GM23338 (cell line): Measurements from ENCODE around the gene AFF1. TPM values are rescaled to one million over a fixed set of nuclear protein-coding genes. Genes with fewer than 3 reads are reported as not detected.
A peak's percentile ranks its signal among the peaks of the same experiment; 100 is the strongest.

Experiments used
- ATAC-seq: fragments of 200-7000 bp; cut with Tn5 transposase; 3 replicates; pipeline ENCODE4 v1.9.1; 2020
- DNase-seq: peaks from one replicate; pipeline ENCODE4 v3.0.0-alpha.2; 2015; ENCODE audit warnings: low spot score
- H2AFZ ChIP-seq: fragments of 200-600 bp; sonication (generic); 2 replicates; pipeline ENCODE4 v1.8.0; 2016; ENCODE audit warnings: antibody characterized with exemption, mild to moderate bottlenecking, moderate library complexity
- H3F3A ChIP-seq: fragments of 200-600 bp; sonication (generic); replicated peaks from 2 replicates; pipeline ENCODE4 v1.8.0; 2017; ENCODE audit warnings: antibody characterized with exemption, mixed run types, low read depth
- H3K27ac ChIP-seq: fragments of 200-600 bp; sonication (generic); 2 replicates; pipeline ENCODE4 v1.6.1; 2016; ENCODE audit warnings: low read depth
- H3K27me3 ChIP-seq: fragments of 200-600 bp; sonication (generic); 2 replicates; pipeline ENCODE4 v1.8.0; 2016; ENCODE audit warnings: mild to moderate bottlenecking, mixed run types, moderate library complexity; ENCODE audit not compliant: insufficient read depth
- H3K36me3 ChIP-seq: fragments of 200-600 bp; sonication (generic); 2 replicates; pipeline ENCODE4 v1.8.0; 2016; ENCODE audit warnings: mild to moderate bottlenecking; ENCODE audit not compliant: insufficient read depth
- H3K4me1 ChIP-seq: fragments of 200-600 bp; sonication (generic); 2 replicates; pipeline ENCODE4 v1.8.0; 2016; ENCODE audit warnings: mild to moderate bottlenecking, moderate library complexity; ENCODE audit not compliant: insufficient read depth
- H3K4me2 ChIP-seq: fragments of 200-600 bp; sonication (generic); 2 replicates; pipeline ENCODE4 v1.7.1; 2017; ENCODE audit warnings: mixed run types
- H3K4me3 ChIP-seq: fragments of 200-600 bp; sonication (generic); 2 replicates; pipeline ENCODE4 v1.6.1; 2016; ENCODE audit warnings: mixed run types
- H3K79me2 ChIP-seq: fragments of 200-600 bp; sonication (generic); replicated peaks from 2 replicates; pipeline ENCODE4 v1.8.0; 2017; ENCODE audit warnings: mild to moderate bottlenecking; ENCODE audit not compliant: insufficient read depth
- H3K9me2 ChIP-seq: fragments of 200-600 bp; sonication (generic); 2 replicates; pipeline ENCODE4 v1.8.0; 2017; ENCODE audit not compliant: insufficient read depth
- H4K20me1 ChIP-seq: fragments of 200-600 bp; sonication (generic); replicated peaks from 2 replicates; pipeline ENCODE4 v1.8.0; 2017; ENCODE audit warnings: mild to moderate bottlenecking; ENCODE audit not compliant: insufficient read depth
- H3K27ac Mint-ChIP-seq: 2 replicates; pipeline ENCODE4 v1.8.0; 2020; ENCODE audit warnings: inconsistent platforms, mild to moderate bottlenecking, moderate library complexity, mixed read lengths
- H3K27me3 Mint-ChIP-seq: 3 replicates; pipeline ENCODE4 v1.8.0; 2022; ENCODE audit warnings: low read depth, mild to moderate bottlenecking, moderate library complexity, mixed read lengths, inconsistent platforms; ENCODE audit not compliant: insufficient read depth, poor library complexity
- H3K36me3 Mint-ChIP-seq: 3 replicates; pipeline ENCODE4 v1.8.0; 2021; ENCODE audit warnings: low read depth, mild to moderate bottlenecking, inconsistent platforms, moderate library complexity, mixed read lengths
- H3K4me1 Mint-ChIP-seq: 3 replicates; pipeline ENCODE4 v1.8.0; 2020; ENCODE audit warnings: mild to moderate bottlenecking, inconsistent platforms, mixed read lengths
- H3K4me3 Mint-ChIP-seq: 3 replicates; pipeline ENCODE4 v1.8.0; 2021; ENCODE audit warnings: moderate library complexity, mild to moderate bottlenecking, inconsistent platforms, mixed read lengths
- H3K9me3 Mint-ChIP-seq: 3 replicates; pipeline ENCODE4 v1.8.0; 2020; ENCODE audit warnings: moderate library complexity, mild to moderate bottlenecking, inconsistent platforms, mixed read lengths
- CREB1 ChIP-seq: fragments of 250-450 bp; sonication (Bioruptor Pico); IDR thresholded peaks from 2 replicates; pipeline ENCODE4 v1.5.0; 2020; ENCODE audit warnings: low read depth, mild to moderate bottlenecking, moderate library complexity
- JUNB ChIP-seq: IDR thresholded peaks from one replicate; pipeline ENCODE4 v1.6.1; 2016; ENCODE audit warnings: antibody characterized with exemption; ENCODE audit not compliant: unreplicated experiment
- REST ChIP-seq: IDR thresholded peaks from one replicate; pipeline ENCODE4 v1.6.1; 2018; ENCODE audit warnings: antibody characterized with exemption; ENCODE audit not compliant: unreplicated experiment
- ZNF114 ChIP-seq: fragments of 250-450 bp; sonication (Bioruptor Pico); IDR thresholded peaks from 2 replicates; pipeline ENCODE4 v1.5.0; 2020; ENCODE audit warnings: mild to moderate bottlenecking, moderate library complexity
- polyA plus RNA-seq: library from polyadenylated mRNA; unstranded; fragments of >200 nt; fragmentation: Nextera tagmentation; extraction: Ambion mirVana; gene quantifications from 2 replicates; pipeline ENCODE4 v1.2.1, GENCODE V29; 2016
- total RNA-seq: library from RNA; depleted of rRNA; stranded (reverse); fragments of >200 nt; shearing (Covaris generic); gene quantifications from 2 replicates; pipeline ENCODE4 v1.2.3, GENCODE V29; 2014

AFF1 gene
- total and polyA plus RNA-seq, 2 experiments from 2014 or later = 42.6 to 67.2 TPM

- ATAC-seq = peak; percentile 70
Observed at GRCh38 chr4:87066403-87067123, 131.8 kb downstream of the AFF1 start.

GRCh38 chr4:87067124-87067885 is 132.5 kb downstream of the AFF1 start:
- Mint-ChIP-seq H3K27ac (no peak overlapping the region), H3K4me3 (no peak overlapping the region), H3K4me1 (peaks cover 14% of the 10 kb centered on the region), H3K36me3 (no peaks in the 10 kb centered on the region; the same call in 2 of the 3 replicates), H3K9me3 (no peaks in the 10 kb centered on the region), H3K27me3 (peaks cover 6% of the 10 kb centered on the region)
- Histone ChIP-seq H3K4me1 (peaks cover 11% of the 10 kb centered on the region; the same call in 1 of the 2 replicates), H3K27me3 (no peaks in the 10 kb centered on the region), H3K27ac (peak overlapping the region; percentile 18; the same call in 1 of the 2 replicates), H3K4me3 (no peak overlapping the region), H4K20me1 (peaks cover 22% of the 10 kb centered on the region), H3K4me2 (no peak overlapping the region), H2AFZ (no peak overlapping the region), H3F3A (no peaks in the 10 kb centered on the region), H3K79me2 (peaks cover 82% of the 10 kb centered on the region), H3K9me2 (no peaks in the 10 kb centered on the region), H3K36me3 (no peaks in the 10 kb centered on the region)
- no peak for TF ChIP-seq JUNB
- TF ChIP-seq CREB1 (CRISPR knock-in tag) = no peak
- ATAC-seq (no peak), DNase-seq (no peak)

More at GRCh38 chr4:87066403-87067123, 131.8 kb downstream of the AFF1 start:
- no peak overlapping the region for H3K27ac Mint-ChIP-seq
- no peaks in the 10 kb centered on the region for H3K9me2 ChIP-seq
- peaks cover 11% of the 10 kb centered on the region for H3K4me1 Mint-ChIP-seq
- H3K36me3 ChIP-seq = no peaks in the 10 kb centered on the region
- H3K27me3 Mint-ChIP-seq = peaks cover 6% of the 10 kb centered on the region
- H3K27me3 ChIP-seq = no peaks in the 10 kb centered on the region
- H3K27ac ChIP-seq = no peak overlapping the region
- no peak overlapping the region for H3K4me3 Mint-ChIP-seq
- no peaks in the 10 kb centered on the region for H3F3A ChIP-seq
- peaks cover 11% of the 10 kb centered on the region; the same call in 1 of the 2 replicates for H3K4me1 ChIP-seq
- no peaks in the 10 kb centered on the region; the same call in 2 of the 3 replicates for H3K36me3 Mint-ChIP-seq
- H3K9me3 Mint-ChIP-seq = no peaks in the 10 kb centered on the region
- peak; percentile 82 for TF ChIP-seq REST
- TF ChIP-seq ZNF114 = no peak
- H4K20me1 ChIP-seq = peaks cover 22% of the 10 kb centered on the region
- no peak overlapping the region for H3K4me3 ChIP-seq
- no peak overlapping the region for H3K4me2 ChIP-seq
- H2AFZ ChIP-seq = no peak overlapping the region
- peaks cover 83% of the 10 kb centered on the region for H3K79me2 ChIP-seq
- DNase-seq = no peak
